Prostate gland (tissue), 2 donors: ENCODE results near the gene SACM1L. TPM values are rescaled to one million over a fixed set of nuclear protein-coding genes. Genes with fewer than 3 reads are reported as not detected.
A peak's percentile ranks its signal among the peaks of the same experiment; 100 is the strongest.
"Not testable (repeated sequence)": the region's sequence is repeated elsewhere in the genome, so short reads cannot be mapped to it uniquely, and the experiment has no call there.

Source experiments
- DNase-seq: peaks from one replicate; pipeline ENCODE4 v3.0.0-alpha.2; 2019; ENCODE audit warnings: low spot score
- H3K27ac ChIP-seq, 2 donors: fragments of 200-600 bp; sonication (generic); 2 replicates each; pipeline ENCODE4 v1.5.1; 2017 to 2019
- H3K27me3 ChIP-seq: fragments of 200-600 bp; sonication (generic); replicated peaks from 2 replicates; pipeline ENCODE4 v1.5.1; 2019; ENCODE audit not compliant: insufficient read depth
- H3K36me3 ChIP-seq, 2 donors: fragments of 200-600 bp; sonication (generic); 1 replicate in 1 of 2; 2 replicates in 1 of 2; pipeline versions ENCODE4 v1.5.1 to v1.8.1; 2017 to 2019
- H3K4me1 ChIP-seq: fragments of 200-600 bp; sonication (generic); replicated peaks from 2 replicates; pipeline ENCODE4 v1.5.1; 2019
- H3K4me3 ChIP-seq, 2 donors: fragments of 200-600 bp; sonication (generic); 2 replicates each; pipeline ENCODE4 v1.5.1; 2017 to 2019
- H3K9me3 ChIP-seq: fragments of 200-600 bp; sonication (generic); 2 replicates; pipeline ENCODE4 v1.5.1; 2017
- POLR2A ChIP-seq: fragments of 450-650 bp; IDR thresholded peaks from one replicate; pipeline ENCODE4 v1.6.1; 2016; ENCODE audit warnings: antibody characterized with exemption, mild to moderate bottlenecking
- POLR2AphosphoS5 ChIP-seq: sonication (generic); formaldehyde crosslinking; IDR thresholded peaks from one replicate; pipeline ENCODE4 v1.6.1; 2017; ENCODE audit warnings: antibody characterized with exemption
- WGBS: methylation state at CpG from one replicate; pipeline ENCODE4 v1.1.5; 2018; 5-methylcytosine and 5-hydroxymethylcytosine counted together
- intact Hi-C: fragments of 100-400 bp; cut with DNase I; formaldehyde crosslinking; loops from one replicate; pipeline ENCODE4 v1.14.2; 2022
- total RNA-seq, 2 donors: library from RNA; depleted of rRNA; stranded (reverse); fragments of >200 nt; gene quantifications; one replicate each; pipeline ENCODE4 v1.1.0, GENCODE V29; 2016
- TF ChIP-seq, protein P1 (sequence below), 4 experiments: fragments of 200-600 bp in 2 of 4; fragments of 450-650 bp in 2 of 4; sonication (generic) in 2 of 4; IDR thresholded peaks; 1 replicate in 3 of 4; 2 replicates in 1 of 4; pipeline ENCODE4 v1.5.1; 2016 to 2019; ENCODE audit warnings: antibody characterized with exemption in 4 of 4, mild to moderate bottlenecking in 2 of 4, moderate library complexity in 2 of 4

SACM1L gene
- total RNA-seq, 2 donors from 2014 or later = 56.6 to 62.8 TPM

DNA sequence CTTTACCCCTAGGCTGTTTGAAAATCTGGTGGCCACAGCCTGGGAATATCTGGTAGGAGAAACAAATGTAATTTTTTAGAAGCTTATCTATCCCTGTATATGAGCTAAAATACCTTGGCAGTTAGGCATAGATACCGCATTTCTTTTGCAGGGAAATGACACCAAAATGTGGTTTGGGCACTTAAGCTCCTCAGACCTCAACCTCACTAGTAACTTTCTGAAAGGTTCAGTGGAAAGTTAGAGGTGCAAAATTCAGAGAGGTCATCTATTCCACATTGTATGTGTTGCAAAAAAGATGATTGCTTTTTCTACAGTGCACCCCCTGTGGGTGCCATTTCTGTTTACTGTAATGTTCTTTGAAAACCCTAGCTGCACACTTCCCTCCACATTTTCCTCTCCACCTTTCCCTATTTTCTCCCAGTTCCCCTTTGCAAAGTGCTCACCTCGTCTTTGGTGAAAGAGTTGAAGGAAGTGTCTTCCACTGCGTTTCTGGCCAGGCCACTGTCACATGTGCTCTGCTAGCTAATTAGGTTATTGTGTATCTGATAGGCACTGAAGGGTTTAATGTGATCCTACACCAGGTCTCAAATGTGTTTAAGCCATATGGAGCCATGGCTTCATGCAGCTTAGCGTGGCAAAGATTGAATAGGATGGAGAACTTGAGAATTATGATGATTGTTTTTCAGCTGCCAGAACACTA, 1.3 kb downstream of the SACM1L start:
- Histone ChIP-seq H3K9me3 (no peaks in the 10 kb centered on the region), H3K4me3 (peak overlapping the region; percentile 80 to 90), H3K27me3 (no peaks in the 10 kb centered on the region), H3K36me3 (no peaks in the 10 kb centered on the region), H3K4me1 (peaks cover 12% of the 10 kb centered on the region), H3K27ac (peak overlapping the region; percentile 86 to 90)
- 14% methylated on average over 4 of the region's 4 CpGs for WGBS
- TF ChIP-seq POLR2A (no peak), POLR2AphosphoS5 (no peak)
- TF ChIP-seq, protein P1, sequence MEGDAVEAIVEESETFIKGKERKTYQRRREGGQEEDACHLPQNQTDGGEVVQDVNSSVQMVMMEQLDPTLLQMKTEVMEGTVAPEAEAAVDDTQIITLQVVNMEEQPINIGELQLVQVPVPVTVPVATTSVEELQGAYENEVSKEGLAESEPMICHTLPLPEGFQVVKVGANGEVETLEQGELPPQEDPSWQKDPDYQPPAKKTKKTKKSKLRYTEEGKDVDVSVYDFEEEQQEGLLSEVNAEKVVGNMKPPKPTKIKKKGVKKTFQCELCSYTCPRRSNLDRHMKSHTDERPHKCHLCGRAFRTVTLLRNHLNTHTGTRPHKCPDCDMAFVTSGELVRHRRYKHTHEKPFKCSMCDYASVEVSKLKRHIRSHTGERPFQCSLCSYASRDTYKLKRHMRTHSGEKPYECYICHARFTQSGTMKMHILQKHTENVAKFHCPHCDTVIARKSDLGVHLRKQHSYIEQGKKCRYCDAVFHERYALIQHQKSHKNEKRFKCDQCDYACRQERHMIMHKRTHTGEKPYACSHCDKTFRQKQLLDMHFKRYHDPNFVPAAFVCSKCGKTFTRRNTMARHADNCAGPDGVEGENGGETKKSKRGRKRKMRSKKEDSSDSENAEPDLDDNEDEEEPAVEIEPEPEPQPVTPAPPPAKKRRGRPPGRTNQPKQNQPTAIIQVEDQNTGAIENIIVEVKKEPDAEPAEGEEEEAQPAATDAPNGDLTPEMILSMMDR (IDR thresholded peaks at IDR 0.05) = no peak
- DNase-seq = no peak
- intact Hi-C loops = no loop called here

DNA sequence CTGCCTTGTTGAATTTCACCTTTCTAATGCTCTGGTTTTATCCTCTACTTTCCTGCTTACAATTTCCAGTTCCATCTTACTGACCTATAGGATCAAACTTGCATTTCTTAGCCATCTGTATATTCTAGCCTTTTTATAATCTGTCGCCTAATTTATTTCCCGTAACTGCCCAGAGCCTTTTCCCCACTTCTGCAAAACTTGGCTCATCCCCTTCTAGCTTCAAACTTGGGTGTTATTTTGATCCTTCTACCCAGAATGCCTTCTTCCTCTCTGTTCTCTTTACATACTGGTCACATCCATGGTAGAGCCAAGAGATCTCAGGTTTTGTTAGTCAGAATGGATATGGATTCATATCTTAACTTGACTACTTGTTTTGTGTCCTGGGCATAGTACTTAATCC, 2.6 kb downstream of the SACM1L start:
- Histone ChIP-seq H3K36me3 (no peaks in the 10 kb centered on the region), H3K9me3 (no peaks in the 10 kb centered on the region), H3K27me3 (no peaks in the 10 kb centered on the region), H3K27ac (no peak overlapping the region), H3K4me3 (no peak overlapping the region), H3K4me1 (peaks cover 12% of the 10 kb centered on the region)
- intact Hi-C loops = no loop called here
- DNase-seq = no peak
- 93% methylated on average over 2 of the region's 2 CpGs for WGBS
- TF ChIP-seq, protein P1 (IDR thresholded peaks at IDR 0.05) = no peak
- TF ChIP-seq POLR2AphosphoS5 (no peak), POLR2A (no peak)

DNA sequence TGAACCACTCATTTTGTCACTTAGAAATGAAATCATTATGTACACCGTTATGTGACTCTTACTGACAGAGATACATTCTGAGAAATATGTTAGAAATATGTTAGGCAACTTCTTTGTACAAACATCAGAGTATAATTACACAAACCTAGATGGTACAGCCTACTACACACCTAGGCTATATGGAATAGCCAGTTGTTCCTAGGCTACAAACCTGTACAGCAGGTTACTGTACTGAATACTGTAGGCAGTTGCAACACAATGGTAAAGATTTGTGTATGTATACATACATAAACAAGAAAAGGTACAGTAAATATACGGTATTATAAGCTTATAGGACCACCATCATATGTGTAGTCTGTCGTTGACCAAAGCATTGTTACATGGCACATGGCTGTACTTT, 3.7 kb downstream of the SACM1L start:
- no peak overlapping the region for H3K27ac ChIP-seq
- H3K9me3 ChIP-seq = no peaks in the 10 kb centered on the region
- DNase-seq = no peak
- peaks cover 12% of the 10 kb centered on the region for H3K4me1 ChIP-seq
- intact Hi-C loops = no loop called here
- no peaks in the 10 kb centered on the region for H3K27me3 ChIP-seq
- H3K36me3 ChIP-seq = no peaks in the 10 kb centered on the region
- H3K4me3 ChIP-seq = no peak overlapping the region
- WGBS = 79% methylated on average over 3 of the region's 3 CpGs
- TF ChIP-seq POLR2A (no peak), POLR2AphosphoS5 (no peak)
- TF ChIP-seq, protein P1 (IDR thresholded peaks at IDR 0.05) = no peak

DNA sequence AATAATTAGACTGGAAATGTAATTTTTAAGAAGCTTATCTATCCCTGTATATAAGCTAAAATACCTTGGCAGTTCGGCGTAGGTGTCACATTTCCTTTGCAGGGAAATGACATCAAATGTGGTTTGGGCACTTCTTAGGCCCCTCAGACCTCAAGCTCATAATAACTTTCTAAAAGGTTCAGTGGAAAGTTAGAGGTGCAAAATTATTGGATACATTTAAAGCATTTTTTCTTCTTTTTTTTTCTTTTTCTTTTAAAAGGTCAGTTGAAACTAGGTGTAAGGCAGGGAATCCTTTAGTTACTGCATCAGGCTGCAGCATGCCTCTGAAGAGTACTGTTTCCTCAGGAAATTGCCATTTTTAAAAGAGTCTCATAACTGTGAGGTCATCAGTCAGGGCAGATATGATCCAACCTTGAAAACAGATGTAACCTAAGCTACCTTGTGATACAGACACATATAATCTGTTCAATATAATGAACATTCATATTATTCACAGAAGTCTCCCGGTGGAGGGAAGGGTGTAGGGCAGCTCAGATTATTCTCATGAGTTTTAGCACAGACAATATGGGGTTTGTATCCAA, 4.8 kb downstream of the SACM1L start:
- 63% methylated on average over 3 of the region's 3 CpGs for WGBS
- Histone ChIP-seq H3K4me3 (no peak overlapping the region), H3K36me3 (no peaks in the 10 kb centered on the region), H3K27ac (no peak overlapping the region), H3K27me3 (no peaks in the 10 kb centered on the region), H3K4me1 (peaks cover 12% of the 10 kb centered on the region), H3K9me3 (no peaks in the 10 kb centered on the region)
- DNase-seq = no peak
- intact Hi-C loops = no loop called here
- TF ChIP-seq POLR2A (no peak), POLR2AphosphoS5 (no peak)
- TF ChIP-seq, protein P1 (IDR thresholded peaks at IDR 0.05) = no peak

DNA sequence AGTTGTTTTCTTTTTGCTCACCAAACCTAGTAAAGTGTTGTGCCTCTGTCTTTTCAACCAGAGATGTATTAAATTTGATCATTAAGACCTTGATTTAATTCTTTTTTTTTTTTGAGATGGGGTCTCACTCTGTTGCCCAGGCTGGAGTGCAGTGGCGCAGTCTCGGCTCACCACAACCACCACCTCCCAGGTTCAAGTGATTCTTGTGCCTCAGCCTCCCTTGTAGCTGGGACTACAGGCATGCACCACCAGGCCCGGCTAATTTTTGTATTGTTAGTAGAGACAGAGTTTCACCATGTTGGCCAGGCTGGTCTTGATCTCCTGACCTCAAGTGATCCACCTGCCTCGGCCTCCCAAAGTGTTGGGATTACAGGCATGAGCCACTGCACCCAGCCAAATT, 6.0 kb downstream of the SACM1L start:
- DNase-seq, H3K27me3 ChIP-seq, H3K27ac ChIP-seq, intact Hi-C loops, H3K4me3 ChIP-seq, H3K9me3 ChIP-seq, H3K36me3 ChIP-seq: not testable (repeated sequence)
- H3K4me1 ChIP-seq = peaks cover 12% of the 10 kb centered on the region
- WGBS = 98% methylated on average over 4 of the region's 4 CpGs
